HG03378 (cell line): Measurements from ENCODE around the gene SPATA33.

Experiments
- ATAC-seq: cut with Tn5 transposase; IDR thresholded peaks from one replicate; pipeline ENCODE4 v1.9.1; 2021; ENCODE audit warnings: mild to moderate bottlenecking, moderate library complexity; ENCODE audit not compliant: unreplicated experiment

Gene SPATA33

GRCh38 chr16:89706518-89707260 is 49.1 kb downstream of the SPATA33 start:
- ATAC-seq = no peak

- no peak for ATAC-seq
Observed at GRCh38 chr16:89707695-89708094, 50.1 kb downstream of the SPATA33 start.

- no peak for ATAC-seq
Observed at GRCh38 chr16:89708481-89708931, 50.9 kb downstream of the SPATA33 start.

DNA sequence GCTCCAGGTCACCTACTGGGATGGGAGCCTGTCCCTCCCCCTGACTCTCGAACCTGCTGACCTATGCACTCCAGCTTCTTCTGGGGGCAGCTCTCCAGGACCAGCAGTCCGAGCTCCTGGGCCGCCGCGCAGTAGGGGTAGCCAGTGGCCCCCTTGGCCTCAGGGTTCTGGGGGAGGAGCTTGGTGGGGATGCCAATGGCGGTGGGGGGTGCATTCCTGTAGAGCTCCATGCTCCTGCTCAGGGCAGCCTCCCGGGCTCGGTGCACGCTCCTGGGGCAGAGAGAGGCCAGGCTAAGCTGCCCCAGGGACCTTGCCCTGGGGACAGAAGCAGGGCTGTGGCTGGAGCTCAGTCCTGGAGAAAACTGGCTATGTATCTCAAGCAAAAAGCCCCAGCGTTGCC is 51.5 kb downstream of the SPATA33 start:
- ATAC-seq = no peak

- ATAC-seq = no peak
Observed at GRCh38 chr16:89709716-89710432, 52.2 kb downstream of the SPATA33 start.

- no peak for ATAC-seq
Observed at GRCh38 chr16:89710709-89711564, 53.3 kb downstream of the SPATA33 start.

DNA sequence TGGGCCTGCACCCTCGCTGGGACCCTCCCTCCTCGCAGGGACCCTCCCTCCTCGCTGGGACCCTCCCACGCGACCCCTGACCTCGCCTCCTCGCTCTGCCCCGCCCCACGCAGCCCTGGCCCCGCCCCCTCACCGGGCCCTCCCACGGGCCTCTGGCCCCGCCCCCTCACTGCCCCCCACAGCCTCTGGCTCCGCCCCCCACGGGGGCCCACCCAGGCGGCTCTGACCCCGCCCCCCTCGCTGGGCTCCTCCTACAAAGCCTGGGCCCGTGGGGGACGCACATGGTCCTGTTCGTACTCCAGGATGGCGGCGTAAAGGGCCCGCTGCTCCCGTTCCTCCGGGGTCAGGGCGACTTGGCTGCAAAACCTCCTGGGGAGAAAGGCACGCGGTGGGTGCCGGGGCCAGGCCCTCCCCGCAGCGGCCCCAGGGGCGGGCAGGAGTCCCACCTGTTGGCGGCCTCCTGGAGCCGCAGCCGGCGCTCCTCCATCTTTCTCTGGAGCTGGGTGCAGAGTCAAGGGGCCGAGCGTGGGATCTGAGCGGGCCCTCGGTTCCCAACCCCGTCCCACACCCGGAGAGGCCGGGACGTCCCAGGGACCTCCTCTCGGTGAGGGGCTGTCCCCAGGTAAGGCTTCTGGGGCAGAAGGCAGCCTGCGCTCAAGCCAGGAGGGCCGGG is 54.1 kb downstream of the SPATA33 start:
- no peak for ATAC-seq

DNA sequence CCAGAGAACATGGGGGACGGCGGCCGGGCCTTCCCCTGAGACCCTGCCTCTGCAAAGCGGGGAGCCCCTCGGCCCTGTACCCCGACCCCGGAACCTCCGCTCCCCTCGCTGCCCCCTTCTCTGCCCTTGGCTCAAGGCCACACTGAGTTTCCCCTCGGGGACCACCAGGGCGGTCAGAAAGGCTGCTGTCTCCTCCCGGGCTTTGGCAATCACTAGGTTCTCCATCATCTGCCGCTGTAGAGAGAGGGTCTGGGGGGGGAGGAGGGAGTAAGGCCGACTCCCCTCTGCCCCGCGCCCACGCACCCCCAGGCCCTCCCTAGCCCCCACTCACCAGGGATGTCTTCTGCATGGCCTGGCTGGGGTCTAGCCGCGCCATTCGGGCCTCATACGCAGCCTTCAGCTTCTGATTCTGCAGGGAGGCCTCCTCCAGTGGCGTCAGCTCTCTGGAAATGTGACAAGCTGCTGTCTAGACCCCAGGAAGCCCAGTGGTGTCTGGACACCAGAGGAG is 54.7 kb downstream of the SPATA33 start:
- no peak for ATAC-seq

DNA sequence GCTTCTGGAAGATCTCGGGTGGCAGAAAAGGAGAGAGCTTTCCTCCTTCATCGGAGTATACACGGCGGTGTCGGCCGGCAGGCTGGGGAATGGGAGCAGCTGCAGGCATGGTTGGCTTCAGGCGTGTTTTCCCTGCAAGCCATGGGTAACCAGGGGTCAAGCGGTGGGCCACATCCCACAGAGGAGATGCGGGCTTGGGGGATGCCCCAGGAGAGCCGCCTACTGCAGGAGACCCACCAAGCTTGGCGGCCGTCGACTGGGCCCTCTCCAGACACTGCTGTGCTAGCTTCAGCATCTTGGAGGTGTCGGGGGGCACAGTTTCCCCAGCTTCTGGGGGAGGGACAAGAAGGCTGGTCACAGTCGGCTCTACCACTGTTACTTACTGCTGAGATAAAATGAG is 58.9 kb downstream of the SPATA33 start:
- no peak for ATAC-seq

DNA sequence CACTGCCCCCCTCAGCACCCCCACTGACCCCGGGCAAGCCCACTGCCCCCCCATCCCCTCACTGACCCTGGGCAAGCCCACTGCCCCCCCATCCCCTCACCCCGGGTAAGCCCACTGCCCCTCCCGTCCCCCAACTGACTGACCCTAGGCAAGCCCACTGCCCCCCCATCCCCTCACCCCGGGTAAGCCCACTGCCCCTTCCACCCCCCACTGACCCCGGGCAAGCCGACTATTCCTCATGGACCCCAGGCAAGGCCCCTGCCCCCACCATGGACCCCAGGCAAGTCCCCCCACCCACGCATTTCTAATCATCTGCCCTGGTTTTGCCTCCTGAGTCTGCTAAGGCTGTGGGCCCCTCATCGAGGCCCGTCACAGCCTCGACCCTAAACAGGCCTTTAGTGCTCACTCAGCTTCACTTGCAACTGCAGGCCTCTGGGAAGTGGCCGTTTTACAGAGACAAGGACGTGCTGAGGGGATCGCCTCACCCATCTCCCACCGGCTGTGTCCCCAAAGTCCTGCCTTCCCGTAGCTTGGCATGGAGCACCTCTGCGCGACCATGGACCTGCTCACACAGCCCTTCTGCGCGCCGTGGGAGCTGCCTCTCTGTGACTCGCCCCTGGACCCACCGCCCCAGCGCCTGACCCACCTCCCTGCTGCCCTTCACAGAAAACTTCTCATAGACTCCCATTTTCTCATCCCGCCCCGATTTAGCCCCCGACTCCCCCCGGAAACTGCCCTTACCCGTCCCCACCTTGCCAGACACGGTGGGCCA is 59.5 kb downstream of the SPATA33 start:
- no peak for ATAC-seq

- no peak for ATAC-seq
Observed at GRCh38 chr16:89717688-89718505, 60.3 kb downstream of the SPATA33 start.
